Neural cell (in vitro differentiated cells): ENCODE data around the gene PRF1. TPM values are rescaled to one million over a fixed set of nuclear protein-coding genes. Genes with fewer than 3 reads are reported as not detected.

Experiments
- H2AFZ ChIP-seq: fragments of 200-600, 300-800 bp; sonication (generic), shearing (Covaris generic); 2 replicates; pipeline ENCODE4 v1.6.0; 2014; ENCODE audit warnings: low read depth, mild to moderate bottlenecking, antibody characterized with exemption, low read length, moderate library complexity
- H3F3A ChIP-seq: fragments of 200-600 bp; shearing (Covaris generic); 2 replicates; pipeline ENCODE4 v1.6.1; 2016; ENCODE audit warnings: mild to moderate bottlenecking, moderate library complexity, mixed read lengths, antibody characterized with exemption, low read length; ENCODE audit not compliant: insufficient read depth, poor library complexity, severe bottlenecking
- H3K27ac ChIP-seq: fragments of 200-600, 300-800 bp; sonication (generic), shearing (Covaris generic); 2 replicates; pipeline ENCODE4 v1.5.1; 2014; ENCODE audit warnings: mild to moderate bottlenecking, low read length, moderate library complexity
- H3K27me3 ChIP-seq: fragments of 300-800, 200-600 bp; sonication (generic), shearing (Covaris generic); 2 replicates; pipeline ENCODE4 v1.6.0; 2014; ENCODE audit warnings: mild to moderate bottlenecking, low read depth, low read length, moderate library complexity; ENCODE audit not compliant: insufficient read depth
- H3K36me3 ChIP-seq: fragments of 300-800, 200-600 bp; sonication (generic), shearing (Covaris generic); 2 replicates; pipeline ENCODE4 v1.5.1; 2014; ENCODE audit warnings: mild to moderate bottlenecking, antibody characterized with exemption, low read length, moderate library complexity; ENCODE audit not compliant: insufficient read depth
- H3K4me2 ChIP-seq: fragments of 300-800, 200-600 bp; sonication (generic), shearing (Covaris generic); 2 replicates; pipeline ENCODE4 v1.6.0; 2014; ENCODE audit warnings: mild to moderate bottlenecking, low read length
- H3K4me3 ChIP-seq: fragments of 300-800, 200-600 bp; sonication (generic), shearing (Covaris generic); 2 replicates; pipeline ENCODE4 v1.5.1; 2014; ENCODE audit warnings: mild to moderate bottlenecking, low read length, moderate library complexity
- H3K79me2 ChIP-seq: fragments of 200-600 bp; shearing (Covaris generic); replicated peaks from 2 replicates; pipeline ENCODE4 v1.6.0; 2014; ENCODE audit warnings: mild to moderate bottlenecking, low read length, moderate library complexity; ENCODE audit not compliant: insufficient read depth
- H3K9ac ChIP-seq: fragments of 300-800, 200-600 bp; sonication (generic), shearing (Covaris generic); 2 replicates; pipeline ENCODE4 v1.6.1; 2016; ENCODE audit warnings: mild to moderate bottlenecking, low read length, mixed read lengths
- H3K9me2 ChIP-seq: fragments of 200-600 bp; shearing (Covaris generic); 2 replicates; pipeline ENCODE4 v1.6.1; 2016; ENCODE audit warnings: mild to moderate bottlenecking, low read length, mixed read lengths; ENCODE audit not compliant: insufficient read depth
- H3K9me3 ChIP-seq: fragments of 200-600, 300-800 bp; sonication (generic), shearing (Covaris generic); 2 replicates; pipeline ENCODE4 v1.6.1; 2016; ENCODE audit warnings: mild to moderate bottlenecking, mixed run types, low read length, moderate library complexity, mixed read lengths
- H4K20me1 ChIP-seq: fragments of 200-600 bp; shearing (Covaris generic); 2 replicates; pipeline ENCODE4 v1.6.1; 2016; ENCODE audit warnings: mild to moderate bottlenecking, mixed run types; ENCODE audit not compliant: insufficient read depth
- EP300 ChIP-seq: fragments of 450-650 bp; conservative IDR thresholded peaks from 2 replicates; pipeline ENCODE4 v1.6.1; 2014; ENCODE audit warnings: antibody characterized with exemption, mild to moderate bottlenecking, moderate library complexity; ENCODE audit not compliant: poor library complexity, severe bottlenecking
- EZH2 ChIP-seq: fragments of 200-600, 300-800 bp; shearing (Covaris generic), sonication (generic); IDR thresholded peaks from 2 replicates; pipeline ENCODE4 v1.6.1; 2014; ENCODE audit warnings: antibody characterized with exemption, low read length, borderline replicate concordance, mild to moderate bottlenecking; ENCODE audit not compliant: insufficient read depth, poor library complexity, severe bottlenecking
- MXI1 ChIP-seq: fragments of 450-650 bp; conservative IDR thresholded peaks from 2 replicates; pipeline ENCODE4 v1.6.1; 2014; ENCODE audit warnings: antibody characterized with exemption, mild to moderate bottlenecking; ENCODE audit not compliant: poor library complexity, severe bottlenecking
- POLR2AphosphoS5 ChIP-seq: IDR thresholded peaks from 2 replicates; pipeline ENCODE4 v1.6.1; 2012
- RAD21 ChIP-seq: fragments of 450-650 bp; conservative IDR thresholded peaks from 2 replicates; pipeline ENCODE4 v1.6.1; 2014; ENCODE audit warnings: antibody characterized with exemption, mild to moderate bottlenecking, moderate library complexity
- SMC3 ChIP-seq: fragments of 450-650 bp; conservative IDR thresholded peaks from 2 replicates; pipeline ENCODE4 v1.6.1; 2014; ENCODE audit warnings: antibody characterized with exemption, mild to moderate bottlenecking, moderate library complexity; ENCODE audit not compliant: poor library complexity
- TAF1 ChIP-seq: IDR thresholded peaks from 2 replicates; pipeline ENCODE4 v1.6.1; 2012; ENCODE audit warnings: low read depth
- polyA plus RNA-seq: library from polyadenylated mRNA; depleted of rRNA; stranded (reverse); fragments of >200 nt; gene quantifications from 2 replicates; pipeline ENCODE4 v1.2.3, GENCODE V29; 2014
- TF ChIP-seq, protein P1 (sequence below): IDR thresholded peaks from 2 replicates; pipeline ENCODE4 v1.6.1; 2012; ENCODE audit warnings: borderline replicate concordance
- TF ChIP-seq, protein P2 (sequence below): fragments of 450-650 bp; IDR thresholded peaks from 2 replicates; pipeline ENCODE4 v1.5.1; 2014; ENCODE audit warnings: antibody characterized with exemption, mild to moderate bottlenecking, moderate library complexity; ENCODE audit not compliant: poor library complexity, severe bottlenecking

The PRF1 gene
- polyA plus RNA-seq, 1 donor from 2014 or later, result not detected

- Histone ChIP-seq H2AFZ (no peak overlapping the region), H3F3A (no peaks in the 10 kb centered on the region), H3K9me3 (no peaks in the 10 kb centered on the region), H3K36me3 (no peaks in the 10 kb centered on the region), H3K9me2 (no peaks in the 10 kb centered on the region), H3K79me2 (no peaks in the 10 kb centered on the region), H3K9ac (no peak overlapping the region), H3K4me2 (no peak overlapping the region), H3K27me3 (no peaks in the 10 kb centered on the region), H4K20me1 (no peaks in the 10 kb centered on the region), H3K27ac (no peak overlapping the region), H3K4me3 (no peak overlapping the region)
- TF ChIP-seq, protein P1, sequence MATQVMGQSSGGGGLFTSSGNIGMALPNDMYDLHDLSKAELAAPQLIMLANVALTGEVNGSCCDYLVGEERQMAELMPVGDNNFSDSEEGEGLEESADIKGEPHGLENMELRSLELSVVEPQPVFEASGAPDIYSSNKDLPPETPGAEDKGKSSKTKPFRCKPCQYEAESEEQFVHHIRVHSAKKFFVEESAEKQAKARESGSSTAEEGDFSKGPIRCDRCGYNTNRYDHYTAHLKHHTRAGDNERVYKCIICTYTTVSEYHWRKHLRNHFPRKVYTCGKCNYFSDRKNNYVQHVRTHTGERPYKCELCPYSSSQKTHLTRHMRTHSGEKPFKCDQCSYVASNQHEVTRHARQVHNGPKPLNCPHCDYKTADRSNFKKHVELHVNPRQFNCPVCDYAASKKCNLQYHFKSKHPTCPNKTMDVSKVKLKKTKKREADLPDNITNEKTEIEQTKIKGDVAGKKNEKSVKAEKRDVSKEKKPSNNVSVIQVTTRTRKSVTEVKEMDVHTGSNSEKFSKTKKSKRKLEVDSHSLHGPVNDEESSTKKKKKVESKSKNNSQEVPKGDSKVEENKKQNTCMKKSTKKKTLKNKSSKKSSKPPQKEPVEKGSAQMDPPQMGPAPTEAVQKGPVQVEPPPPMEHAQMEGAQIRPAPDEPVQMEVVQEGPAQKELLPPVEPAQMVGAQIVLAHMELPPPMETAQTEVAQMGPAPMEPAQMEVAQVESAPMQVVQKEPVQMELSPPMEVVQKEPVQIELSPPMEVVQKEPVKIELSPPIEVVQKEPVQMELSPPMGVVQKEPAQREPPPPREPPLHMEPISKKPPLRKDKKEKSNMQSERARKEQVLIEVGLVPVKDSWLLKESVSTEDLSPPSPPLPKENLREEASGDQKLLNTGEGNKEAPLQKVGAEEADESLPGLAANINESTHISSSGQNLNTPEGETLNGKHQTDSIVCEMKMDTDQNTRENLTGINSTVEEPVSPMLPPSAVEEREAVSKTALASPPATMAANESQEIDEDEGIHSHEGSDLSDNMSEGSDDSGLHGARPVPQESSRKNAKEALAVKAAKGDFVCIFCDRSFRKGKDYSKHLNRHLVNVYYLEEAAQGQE, result no peak
- TF ChIP-seq POLR2AphosphoS5 (no peak), EP300 (no peak), TAF1 (no peak), MXI1 (no peak), RAD21 (no peak)
- TF ChIP-seq, protein P2, sequence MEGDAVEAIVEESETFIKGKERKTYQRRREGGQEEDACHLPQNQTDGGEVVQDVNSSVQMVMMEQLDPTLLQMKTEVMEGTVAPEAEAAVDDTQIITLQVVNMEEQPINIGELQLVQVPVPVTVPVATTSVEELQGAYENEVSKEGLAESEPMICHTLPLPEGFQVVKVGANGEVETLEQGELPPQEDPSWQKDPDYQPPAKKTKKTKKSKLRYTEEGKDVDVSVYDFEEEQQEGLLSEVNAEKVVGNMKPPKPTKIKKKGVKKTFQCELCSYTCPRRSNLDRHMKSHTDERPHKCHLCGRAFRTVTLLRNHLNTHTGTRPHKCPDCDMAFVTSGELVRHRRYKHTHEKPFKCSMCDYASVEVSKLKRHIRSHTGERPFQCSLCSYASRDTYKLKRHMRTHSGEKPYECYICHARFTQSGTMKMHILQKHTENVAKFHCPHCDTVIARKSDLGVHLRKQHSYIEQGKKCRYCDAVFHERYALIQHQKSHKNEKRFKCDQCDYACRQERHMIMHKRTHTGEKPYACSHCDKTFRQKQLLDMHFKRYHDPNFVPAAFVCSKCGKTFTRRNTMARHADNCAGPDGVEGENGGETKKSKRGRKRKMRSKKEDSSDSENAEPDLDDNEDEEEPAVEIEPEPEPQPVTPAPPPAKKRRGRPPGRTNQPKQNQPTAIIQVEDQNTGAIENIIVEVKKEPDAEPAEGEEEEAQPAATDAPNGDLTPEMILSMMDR, result no peak
These were observed 1.8 kb downstream of the PRF1 start for GRCh38 chr10:70600512-70601395.

DNA sequence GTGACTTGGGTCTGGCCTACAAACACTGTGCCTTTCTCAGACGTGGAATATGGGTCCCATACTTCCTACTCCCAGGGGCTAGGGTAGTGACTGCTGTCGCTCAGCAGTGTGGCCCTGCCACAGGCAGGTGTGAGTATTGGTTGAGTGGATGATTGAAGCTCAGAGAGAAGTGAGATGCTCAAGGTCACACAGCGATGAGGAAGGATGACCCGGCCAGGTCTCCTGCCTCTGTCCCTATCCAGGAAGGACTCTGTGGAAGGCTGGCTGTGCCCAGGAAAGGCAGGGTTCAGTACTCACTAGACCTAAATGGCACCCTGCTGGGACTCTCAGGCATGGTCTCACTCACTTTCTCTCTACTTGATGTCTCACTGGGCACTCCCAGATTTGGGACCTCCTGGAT, 2.8 kb downstream of the PRF1 start:
- Histone ChIP-seq H4K20me1 (no peaks in the 10 kb centered on the region), H3K9ac (no peak overlapping the region), H3K9me3 (no peaks in the 10 kb centered on the region), H3K27ac (no peak overlapping the region), H3K79me2 (no peaks in the 10 kb centered on the region), H3K36me3 (no peaks in the 10 kb centered on the region), H2AFZ (no peak overlapping the region), H3K27me3 (no peaks in the 10 kb centered on the region), H3K9me2 (no peaks in the 10 kb centered on the region), H3K4me2 (no peak overlapping the region), H3K4me3 (no peak overlapping the region), H3F3A (no peaks in the 10 kb centered on the region)
- TF ChIP-seq MXI1 (no peak), POLR2AphosphoS5 (no peak), EZH2 (no peak), SMC3 (no peak), RAD21 (no peak), EP300 (no peak), TAF1 (no peak)
- TF ChIP-seq, protein P1, result no peak
- TF ChIP-seq, protein P2, result no peak
